Activated T-helper 1 cell treated with anti-CD3 and anti-CD28 coated beads, Interleukin-12 subunit alpha, Interleukin-12 subunit beta, Interleukin-2, Interleukin-4 antibody, amounts not matched to agents 30 ng/mL and 10 ng/mL and 1 ng/mL, durations not matched to agents 14 hours and 24 hours and 36 hours (primary cell): ENCODE results near the gene PRDM8. TPM values are rescaled to one million over a fixed set of nuclear protein-coding genes. Genes with fewer than 3 reads are reported as not detected.
"Not testable (repeated sequence)": the region's sequence is repeated elsewhere in the genome, so short reads cannot be mapped to it uniquely, and the experiment has no call there.

Experiments
- DNase-seq: peaks from one replicate; pipeline ENCODE4 v3.0.0; 2021; ENCODE audit warnings: low spot score
- H3K27ac Mint-ChIP-seq: one replicate; pipeline ENCODE4 v1.8.0; 2021; ENCODE audit warnings: mild to moderate bottlenecking, mixed read lengths
- H3K27me3 Mint-ChIP-seq: one replicate; pipeline ENCODE4 v1.8.0; 2022; ENCODE audit warnings: mild to moderate bottlenecking, moderate library complexity, mixed read lengths; ENCODE audit not compliant: insufficient read depth
- H3K36me3 Mint-ChIP-seq: one replicate; pipeline ENCODE4 v1.8.0; 2021; ENCODE audit warnings: low read depth, mixed read lengths
- H3K4me1 Mint-ChIP-seq: one replicate; pipeline ENCODE4 v1.8.0; 2021; ENCODE audit warnings: low read depth, mixed read lengths
- H3K4me3 Mint-ChIP-seq: one replicate; pipeline ENCODE4 v1.8.0; 2021; ENCODE audit warnings: mild to moderate bottlenecking, moderate library complexity, mixed read lengths
- H3K9me3 Mint-ChIP-seq: one replicate; pipeline ENCODE4 v1.8.0; 2021; ENCODE audit warnings: mixed read lengths
- intact Hi-C: fragments of 100-400 bp; cut with micrococcal nuclease; formaldehyde crosslinking; loops from one replicate; pipeline ENCODE4 v1.15.1; 2024
- total RNA-seq: library from RNA; stranded (reverse); gene quantifications from 2 replicates; pipeline ENCODE4 v1.2.3, GENCODE V29; 2022

Gene PRDM8
- total RNA-seq, 1 donor from 2014 or later, result 8.4 TPM

DNA sequence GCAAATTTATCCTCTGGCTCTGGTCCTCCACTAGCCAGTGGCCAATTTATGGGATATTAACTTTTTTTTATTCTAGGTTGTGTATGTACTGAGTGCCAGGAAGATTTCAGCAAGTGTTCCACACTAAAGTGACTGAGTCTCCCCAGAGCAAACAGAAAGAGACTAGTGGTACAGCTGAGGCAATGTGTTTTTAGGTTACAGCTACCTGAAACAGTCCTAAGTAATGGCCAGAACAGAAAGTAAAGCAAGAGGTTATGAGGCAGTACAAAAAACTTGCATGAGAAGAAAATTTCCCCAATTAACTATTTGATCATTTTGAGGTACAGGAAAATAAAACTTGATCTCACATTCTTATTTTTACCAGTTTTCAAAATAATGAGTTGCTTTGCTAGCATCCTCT is 31.2 kb downstream of the PRDM8 start:
- Mint-ChIP-seq H3K4me1 (no peaks in the 10 kb centered on the region), H3K4me3 (no peak overlapping the region)
- intact Hi-C loops, result no loop called here

DNA sequence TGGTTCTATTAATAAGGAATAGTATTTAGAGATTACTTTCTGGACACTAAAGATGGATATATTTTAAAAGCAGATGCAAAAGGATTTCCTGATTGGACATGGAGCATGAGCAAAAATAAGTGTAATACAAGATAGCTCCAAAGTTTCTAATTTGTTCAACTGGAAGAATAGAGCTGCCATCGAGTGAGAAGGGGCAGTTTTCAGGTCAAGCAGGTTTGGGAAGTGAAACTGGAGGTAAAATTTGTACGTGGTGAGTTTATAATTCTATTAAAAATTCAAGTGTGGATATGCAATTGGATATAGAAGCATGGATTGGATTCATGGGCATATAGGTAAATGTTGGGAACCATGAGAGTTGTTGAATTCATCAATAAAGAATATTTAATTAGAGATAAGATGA is 31.8 kb downstream of the PRDM8 start:
- intact Hi-C loops, result no loop called here
- no peaks in the 10 kb centered on the region for H3K4me1 Mint-ChIP-seq
- no peak overlapping the region for H3K4me3 Mint-ChIP-seq
- peaks cover 28% of the 10 kb centered on the region for H3K27me3 Mint-ChIP-seq
- no peaks in the 10 kb centered on the region for H3K36me3 Mint-ChIP-seq
- no peak overlapping the region for H3K27ac Mint-ChIP-seq
- H3K9me3 Mint-ChIP-seq, result no peaks in the 10 kb centered on the region
- no peak for DNase-seq

More for the DNA sequence above, 31.2 kb downstream of the PRDM8 start:
- H3K27ac Mint-ChIP-seq, result no peak overlapping the region
- H3K9me3 Mint-ChIP-seq, result no peaks in the 10 kb centered on the region
- DNase-seq, result no peak
- H3K36me3 Mint-ChIP-seq, result no peaks in the 10 kb centered on the region
- H3K27me3 Mint-ChIP-seq, result peaks cover 24% of the 10 kb centered on the region

GRCh38 chr4:80229590-80229989 is 32.3 kb downstream of the PRDM8 start:
- H3K36me3 Mint-ChIP-seq, result no peaks in the 10 kb centered on the region
- no peaks in the 10 kb centered on the region for H3K9me3 Mint-ChIP-seq
- no peak overlapping the region for H3K27ac Mint-ChIP-seq
- H3K4me3 Mint-ChIP-seq, result no peak overlapping the region
- H3K4me1 Mint-ChIP-seq, result no peaks in the 10 kb centered on the region
- intact Hi-C loops, result no loop called here
- H3K27me3 Mint-ChIP-seq, result peaks cover 31% of the 10 kb centered on the region
- DNase-seq, result no peak

- H3K9me3 Mint-ChIP-seq, result no peaks in the 10 kb centered on the region
- no peaks in the 10 kb centered on the region for H3K36me3 Mint-ChIP-seq
- no peak overlapping the region for H3K27ac Mint-ChIP-seq
- DNase-seq, result no peak
- no peaks in the 10 kb centered on the region for H3K4me1 Mint-ChIP-seq
- intact Hi-C loops, result no loop called here
- peaks cover 28% of the 10 kb centered on the region for H3K27me3 Mint-ChIP-seq
- H3K4me3 Mint-ChIP-seq, result no peak overlapping the region
Measured at GRCh38 chr4:80231180-80231579, 33.9 kb downstream of the PRDM8 start.

- Mint-ChIP-seq H3K27me3 (peaks cover 28% of the 10 kb centered on the region), H3K27ac (no peak overlapping the region), H3K9me3 (no peaks in the 10 kb centered on the region), H3K4me3 (no peak overlapping the region), H3K4me1 (no peaks in the 10 kb centered on the region), H3K36me3 (no peaks in the 10 kb centered on the region)
- intact Hi-C loops, result no loop called here
- no peak for DNase-seq
Measured at GRCh38 chr4:80232707-80233370, 35.5 kb downstream of the PRDM8 start.

DNA sequence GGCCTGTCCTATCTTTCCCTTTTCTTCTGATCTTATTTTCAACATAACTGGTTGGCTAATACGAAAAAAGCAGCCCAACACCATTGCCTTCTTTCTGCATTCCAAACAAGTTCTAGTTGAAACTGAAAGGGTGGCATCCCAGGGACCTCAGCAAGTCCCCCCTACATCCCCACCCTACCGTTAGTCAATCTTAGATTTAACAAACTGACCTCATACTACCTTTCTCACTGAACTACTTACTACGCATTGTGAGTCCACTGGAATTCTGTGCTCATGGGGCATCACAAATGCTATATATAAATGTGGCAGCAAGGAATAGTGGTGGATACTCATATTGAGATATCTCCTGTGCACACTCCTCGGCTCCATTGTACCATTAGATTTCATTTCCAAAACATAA is 36.1 kb downstream of the PRDM8 start:
- no peaks in the 10 kb centered on the region for H3K36me3 Mint-ChIP-seq
- H3K27ac Mint-ChIP-seq, result no peak overlapping the region
- intact Hi-C loops, result no loop called here

GRCh38 chr4:80235451-80235850 is 38.1 kb downstream of the PRDM8 start:
- Mint-ChIP-seq H3K36me3 (no peaks in the 10 kb centered on the region), H3K27ac (no peak overlapping the region), H3K27me3 (peaks cover 16% of the 10 kb centered on the region), H3K4me1 (no peaks in the 10 kb centered on the region), H3K4me3 (no peak overlapping the region), H3K9me3 (no peaks in the 10 kb centered on the region)
- intact Hi-C loops, result no loop called here
- DNase-seq, result no peak

More for the DNA sequence above, 36.1 kb downstream of the PRDM8 start:
- Mint-ChIP-seq H3K4me1 (no peaks in the 10 kb centered on the region), H3K27me3 (peaks cover 23% of the 10 kb centered on the region), H3K9me3 (no peaks in the 10 kb centered on the region), H3K4me3 (no peak overlapping the region)
- DNase-seq, result no peak

GRCh38 chr4:80237992-80238391 is 40.7 kb downstream of the PRDM8 start:
- H3K36me3 Mint-ChIP-seq, result no peaks in the 10 kb centered on the region
- DNase-seq, result no peak
- intact Hi-C loops, result no loop called here
- peaks cover 10% of the 10 kb centered on the region for H3K27me3 Mint-ChIP-seq
- H3K27ac Mint-ChIP-seq, result no peak overlapping the region
- no peaks in the 10 kb centered on the region for H3K4me1 Mint-ChIP-seq
- no peaks in the 10 kb centered on the region for H3K9me3 Mint-ChIP-seq
- no peak overlapping the region for H3K4me3 Mint-ChIP-seq

GRCh38 chr4:80239480-80240150 is 42.3 kb downstream of the PRDM8 start:
- peaks cover 4% of the 10 kb centered on the region for H3K27me3 Mint-ChIP-seq

DNA sequence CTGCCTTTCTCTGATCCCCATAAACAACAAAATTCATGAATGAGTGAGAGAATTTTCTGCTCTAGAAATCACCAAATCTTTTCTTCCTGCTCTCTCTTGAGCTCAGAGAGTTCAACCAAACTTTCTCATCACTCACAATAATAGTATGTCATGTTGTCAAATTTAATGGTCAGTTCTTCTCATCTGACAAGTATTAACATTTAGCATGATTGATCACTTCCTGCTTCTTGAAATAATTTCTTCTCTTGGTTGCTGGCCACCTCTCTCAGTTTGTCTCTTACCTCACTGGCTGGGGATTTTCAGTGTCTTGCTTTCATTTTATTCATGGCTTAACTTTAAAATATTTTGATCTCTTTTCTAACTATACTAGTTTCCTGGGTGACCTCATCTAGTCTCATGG is 43.7 kb downstream of the PRDM8 start:
- intact Hi-C loops, result no loop called here
- Mint-ChIP-seq H3K36me3 (no peaks in the 10 kb centered on the region), H3K27me3 (peaks cover 2% of the 10 kb centered on the region), H3K27ac (no peak overlapping the region), H3K4me1 (no peaks in the 10 kb centered on the region), H3K4me3 (no peak overlapping the region), H3K9me3 (no peaks in the 10 kb centered on the region)
- no peak for DNase-seq

More at GRCh38 chr4:80239480-80240150, 42.3 kb downstream of the PRDM8 start:
- Mint-ChIP-seq H3K36me3 (no peaks in the 10 kb centered on the region), H3K4me1 (no peaks in the 10 kb centered on the region), H3K4me3 (no peak overlapping the region), H3K27ac (no peak overlapping the region), H3K9me3 (no peaks in the 10 kb centered on the region)
- no peak for DNase-seq
- intact Hi-C loops, result no loop called here

DNA sequence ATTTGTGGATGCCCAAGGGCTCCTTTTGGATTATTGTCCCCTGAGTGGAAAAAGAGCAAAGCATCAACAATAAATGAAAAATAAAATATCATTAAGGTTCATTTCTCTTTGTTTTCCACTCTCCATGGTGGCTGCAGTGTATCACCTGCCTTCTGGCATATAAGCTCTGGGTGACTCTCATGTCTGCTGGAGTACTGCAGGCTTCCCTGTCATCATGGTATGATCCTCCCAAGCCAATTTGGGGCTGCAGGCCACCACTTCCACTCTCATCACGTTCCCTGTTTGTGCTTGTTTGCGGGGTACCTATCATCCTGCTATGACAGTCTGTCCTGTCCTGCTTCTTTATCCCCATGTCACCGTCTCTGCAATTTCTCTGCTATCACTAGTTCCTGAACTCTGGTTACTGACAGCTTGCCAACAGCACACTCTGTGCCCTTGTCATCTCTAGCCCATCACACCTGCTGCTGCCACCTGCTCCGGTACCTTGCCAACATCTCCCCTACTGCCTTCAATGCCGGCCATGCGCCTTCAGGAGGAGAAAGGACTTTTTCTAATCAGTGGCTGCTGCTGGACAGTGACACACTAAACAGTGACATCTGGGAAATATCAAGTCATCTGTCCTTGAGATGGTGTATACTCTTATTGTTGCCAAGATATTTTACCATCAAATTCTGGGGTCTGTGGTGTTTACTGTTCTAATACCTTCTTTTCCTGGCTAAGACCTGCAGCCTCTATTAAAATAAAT is 46.1 kb downstream of the PRDM8 start:
- no peaks in the 10 kb centered on the region for H3K36me3 Mint-ChIP-seq
- H3K27ac Mint-ChIP-seq, result no peak overlapping the region
- intact Hi-C loops, result no loop called here
- H3K4me3 Mint-ChIP-seq, result no peak overlapping the region
- no peaks in the 10 kb centered on the region for H3K9me3 Mint-ChIP-seq
- H3K4me1 Mint-ChIP-seq, result no peaks in the 10 kb centered on the region
- H3K27me3 Mint-ChIP-seq, result peaks cover 4% of the 10 kb centered on the region
- DNase-seq, result no peak

GRCh38 chr4:80247484-80247883 is 50.2 kb downstream of the PRDM8 start:
- H3K27me3 Mint-ChIP-seq, result peaks cover 14% of the 10 kb centered on the region
- H3K4me3 Mint-ChIP-seq, H3K9me3 Mint-ChIP-seq, H3K4me1 Mint-ChIP-seq, DNase-seq, H3K27ac Mint-ChIP-seq, intact Hi-C loops, H3K36me3 Mint-ChIP-seq: not testable (repeated sequence)

GRCh38 chr4:80249144-80249543 is 51.8 kb downstream of the PRDM8 start:
- intact Hi-C loops, result no loop called here
- peaks cover 14% of the 10 kb centered on the region for H3K27me3 Mint-ChIP-seq
- no peaks in the 10 kb centered on the region for H3K9me3 Mint-ChIP-seq
- no peak overlapping the region for H3K27ac Mint-ChIP-seq
- H3K36me3 Mint-ChIP-seq, result no peaks in the 10 kb centered on the region
- no peak overlapping the region for H3K4me3 Mint-ChIP-seq
- no peaks in the 10 kb centered on the region for H3K4me1 Mint-ChIP-seq
- DNase-seq, result no peak
